ENCODE measurements around the gene P4HB.
"Not testable (repeated sequence)": the region's sequence is repeated elsewhere in the genome, so short reads cannot be mapped to it uniquely, and the experiment has no call there.

Gene P4HB

DNA sequence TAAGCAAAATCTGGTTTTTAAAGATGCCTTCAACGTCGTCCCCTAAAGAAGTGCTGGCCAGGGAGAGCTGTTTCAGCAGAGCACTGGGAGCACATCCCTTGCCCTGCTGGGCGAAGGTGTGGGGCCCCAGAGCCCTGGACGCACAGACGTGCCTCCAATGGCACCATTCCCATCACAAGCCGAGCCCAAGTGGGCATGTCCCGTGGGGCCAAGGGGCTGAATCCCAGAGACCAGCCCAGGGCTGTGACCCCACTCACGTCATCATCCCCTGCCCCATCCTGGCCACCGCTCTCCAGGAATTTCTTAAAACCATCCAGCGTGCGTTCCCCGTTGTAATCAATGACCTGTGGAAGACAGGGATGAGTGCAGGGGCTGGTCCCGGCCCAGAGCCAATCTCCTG, 15.4 kb downstream of the P4HB start:
- no peak for DNase-seq

DNA sequence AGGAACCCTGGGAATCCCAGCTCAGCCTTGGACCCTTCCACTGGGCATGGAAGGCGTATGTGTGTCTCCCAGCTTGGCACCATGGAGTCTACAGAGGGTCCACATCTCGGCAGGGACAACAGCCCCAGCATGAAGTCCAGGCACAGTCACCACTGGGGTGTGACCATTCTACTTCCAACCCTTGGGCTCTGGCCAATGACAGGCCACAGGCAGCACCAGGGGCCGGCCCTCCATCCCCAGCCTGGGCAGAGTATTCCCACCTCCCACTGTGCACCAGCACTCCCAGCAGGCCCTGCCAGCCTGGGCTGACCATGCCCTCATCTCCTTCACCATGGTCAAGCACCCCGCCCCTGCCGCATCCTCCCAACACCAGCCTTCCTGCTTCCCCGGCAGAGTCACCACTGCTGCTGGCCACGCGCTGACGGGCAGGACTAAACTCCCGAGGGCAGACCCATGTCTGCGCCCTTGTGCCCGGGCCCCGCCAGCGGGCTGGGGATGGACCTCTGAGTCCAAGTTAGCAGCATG, 15.9 kb downstream of the P4HB start:
- no peak for DNase-seq

DNA sequence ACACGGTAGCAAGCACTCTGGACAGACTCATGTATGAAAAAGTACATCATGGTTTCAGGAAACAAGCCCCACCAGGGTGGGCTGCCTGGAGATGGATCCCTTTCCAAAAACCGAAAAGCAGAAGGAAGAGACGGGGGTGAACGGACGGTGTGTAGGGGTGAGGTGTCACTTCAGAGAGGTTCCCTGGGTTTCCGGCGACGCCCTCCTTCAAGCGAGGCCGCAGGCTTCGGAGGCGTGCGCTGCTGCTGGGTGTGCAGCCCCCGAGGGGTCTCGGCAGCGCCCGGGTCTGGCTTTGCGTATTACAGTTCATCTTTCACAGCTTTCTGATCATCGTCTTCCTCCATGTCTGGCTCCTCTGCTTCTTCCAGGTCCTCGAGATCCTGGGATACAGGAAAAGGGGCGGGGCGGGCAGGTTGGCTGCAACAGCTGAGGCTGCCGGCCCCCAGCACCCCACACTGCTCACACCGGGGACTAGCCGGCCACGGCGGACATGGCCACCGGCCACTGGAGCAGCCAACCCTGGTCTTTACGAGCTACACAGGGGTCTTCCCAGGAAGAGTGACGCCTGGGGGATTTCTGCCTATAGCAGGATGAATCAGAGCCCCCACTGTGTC, 16.5 kb downstream of the P4HB start:
- DNase-seq = no peak

DNA sequence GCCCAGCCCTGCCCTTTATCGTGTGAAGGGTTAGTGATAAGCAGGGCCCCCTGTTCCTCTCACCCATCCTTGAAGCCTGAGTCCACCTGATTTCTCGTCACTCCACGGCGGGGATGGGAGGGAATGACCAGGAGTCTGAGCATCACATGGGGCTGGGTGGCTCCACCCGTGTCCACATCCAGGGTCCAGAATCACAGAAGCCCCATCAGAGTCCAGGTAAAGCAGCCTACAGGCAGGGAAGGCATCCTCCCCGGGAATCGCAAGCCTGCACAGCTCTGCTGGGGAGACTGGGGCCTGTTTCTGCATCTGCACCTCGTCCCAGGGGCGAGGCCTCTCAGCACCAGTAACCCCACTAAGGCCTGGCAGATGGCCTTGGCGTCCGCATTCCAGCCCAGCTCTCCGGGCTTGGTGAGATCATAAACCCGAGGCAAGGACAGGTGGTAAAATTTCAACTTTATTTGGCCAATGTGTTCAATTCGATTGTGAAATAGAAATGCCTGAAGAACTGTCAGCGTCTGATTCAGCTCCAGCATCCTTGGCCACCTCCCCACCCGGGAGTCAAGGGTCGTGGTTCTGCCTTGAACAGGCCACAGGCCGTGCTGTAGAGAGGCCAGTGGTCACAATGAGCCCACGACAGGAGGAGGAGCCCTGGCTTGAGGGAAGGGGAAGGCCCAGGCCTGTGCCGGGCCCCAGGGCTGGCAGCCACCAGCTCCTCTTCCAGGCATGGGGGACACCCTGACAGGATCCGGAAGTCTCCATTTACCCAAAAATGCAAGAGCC, 17.4 kb downstream of the P4HB start:
- DNase-seq = no peak

DNA sequence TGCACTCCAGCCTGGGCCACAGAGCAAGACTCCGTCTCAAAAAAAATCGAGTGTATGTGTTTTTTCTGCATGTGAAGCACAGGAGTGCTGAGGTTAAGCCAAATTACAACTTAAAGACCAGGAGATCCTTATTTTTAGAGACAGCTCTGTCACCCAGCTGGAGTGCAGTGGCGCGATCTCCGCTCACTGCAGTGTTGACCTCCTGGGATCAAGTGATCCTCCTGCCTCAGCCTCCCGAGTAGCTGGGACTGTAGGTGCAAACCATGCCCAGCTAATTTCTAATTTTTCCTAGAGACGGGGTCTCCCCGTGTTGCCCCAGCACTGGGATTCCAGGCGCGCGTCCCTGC, 18.0 kb downstream of the P4HB start:
- no peak for DNase-seq

DNA sequence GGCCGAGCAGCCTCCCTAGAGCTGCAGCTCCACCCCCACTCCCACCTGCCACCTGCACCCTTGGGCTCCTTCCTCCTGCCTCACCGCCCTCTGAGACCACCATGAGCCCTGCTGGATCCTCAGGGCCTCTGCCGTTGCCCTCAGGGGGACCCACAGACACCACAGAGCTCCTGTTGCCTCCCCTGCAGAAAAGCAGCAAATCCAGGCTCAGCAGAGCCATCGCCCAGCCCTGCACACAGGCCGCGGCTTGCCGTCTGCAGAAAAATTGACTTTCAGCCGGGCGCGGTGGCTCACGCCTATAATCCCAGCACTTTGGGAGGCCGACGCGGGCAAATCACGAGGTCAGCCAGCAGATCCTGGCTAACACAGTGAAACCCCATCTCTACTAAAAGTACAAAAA, 18.5 kb downstream of the P4HB start:
- no peak for DNase-seq

DNA sequence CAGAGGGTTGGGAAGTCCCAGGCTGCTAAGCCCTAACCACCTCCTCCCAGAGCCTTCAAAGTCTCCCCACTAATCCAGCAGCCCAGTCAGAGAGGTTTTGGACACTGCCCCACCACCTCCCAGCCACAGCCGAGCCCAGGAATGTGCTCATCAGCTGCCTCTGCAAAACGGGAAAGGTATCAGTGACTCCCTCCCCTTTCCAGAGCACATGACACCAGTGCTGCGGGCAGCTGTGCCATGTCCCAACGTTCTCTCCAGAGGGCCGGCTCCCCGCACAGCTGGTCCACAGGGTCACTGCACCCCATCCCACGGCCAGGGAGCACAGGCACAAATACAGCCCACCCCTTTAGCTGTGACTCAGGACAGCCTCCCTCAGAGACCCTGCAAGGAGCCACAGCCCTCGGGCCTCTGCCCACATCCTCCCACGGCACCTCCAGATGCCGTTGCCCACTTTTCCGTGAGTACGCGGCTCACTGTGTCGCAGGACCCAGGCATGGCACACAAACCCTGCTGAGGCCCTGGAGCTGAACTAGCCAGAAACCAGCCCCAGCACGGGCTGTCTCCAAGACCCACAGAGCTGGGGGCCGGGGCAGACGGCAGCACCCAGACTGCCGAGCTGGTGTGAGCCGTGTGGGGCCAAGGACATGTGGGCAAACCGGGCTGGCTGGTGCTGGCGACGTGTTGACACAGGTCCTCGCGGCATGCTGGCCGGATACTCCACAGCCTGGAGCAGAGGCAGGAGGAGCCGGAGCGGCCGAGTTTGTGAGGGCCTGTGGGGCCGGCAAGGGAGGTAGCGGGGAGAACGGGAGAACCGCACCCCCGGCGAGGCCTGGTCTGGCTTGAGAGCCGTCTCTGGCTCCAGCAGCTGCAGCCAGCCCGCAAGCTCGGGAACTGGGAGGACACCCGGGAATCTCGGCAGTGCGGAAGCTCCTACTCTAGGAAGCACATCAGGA, 19.2 kb downstream of the P4HB start:
- DNase-seq = no peak

DNA sequence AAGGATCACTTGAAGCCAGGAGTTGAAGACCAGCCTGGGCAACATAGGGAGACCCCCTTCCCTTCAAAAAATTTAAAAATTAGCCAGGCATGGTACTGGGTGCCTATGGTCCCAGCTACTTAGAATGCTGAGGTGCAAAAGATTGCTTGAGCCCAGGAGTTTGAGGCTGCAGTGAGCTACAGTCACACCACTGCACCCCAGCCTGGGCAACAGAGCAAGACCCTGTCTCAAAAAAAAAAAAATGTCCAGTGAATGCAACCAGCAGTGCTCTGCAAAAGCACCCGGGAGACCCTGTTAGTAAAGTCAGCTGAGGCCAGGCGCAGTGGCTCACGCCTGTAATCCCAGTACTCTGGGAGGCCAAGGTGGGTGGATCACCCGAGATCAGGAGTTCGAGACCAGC, 20.3 kb downstream of the P4HB start:
- DNase-seq = not testable (repeated sequence)

DNA sequence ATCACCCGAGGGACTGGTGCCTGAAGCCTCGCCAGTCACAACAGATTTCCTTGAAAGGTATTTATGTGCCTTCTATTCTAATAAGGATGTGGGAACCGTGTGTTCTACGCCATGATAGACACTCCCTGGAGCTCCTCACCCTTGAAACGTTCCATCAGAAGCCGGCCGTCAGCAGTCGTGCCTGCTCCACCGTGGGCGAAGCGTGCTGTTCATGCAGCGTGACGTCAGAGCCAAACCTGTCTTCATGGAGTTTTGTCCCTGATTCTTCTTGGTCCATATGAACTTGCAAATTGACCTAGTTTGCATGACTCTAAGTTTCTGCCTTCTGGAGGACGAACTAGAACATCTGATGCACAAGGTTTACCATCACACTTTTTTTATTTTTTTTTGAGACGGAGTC, 21.0 kb downstream of the P4HB start:
- no peak for DNase-seq

DNA sequence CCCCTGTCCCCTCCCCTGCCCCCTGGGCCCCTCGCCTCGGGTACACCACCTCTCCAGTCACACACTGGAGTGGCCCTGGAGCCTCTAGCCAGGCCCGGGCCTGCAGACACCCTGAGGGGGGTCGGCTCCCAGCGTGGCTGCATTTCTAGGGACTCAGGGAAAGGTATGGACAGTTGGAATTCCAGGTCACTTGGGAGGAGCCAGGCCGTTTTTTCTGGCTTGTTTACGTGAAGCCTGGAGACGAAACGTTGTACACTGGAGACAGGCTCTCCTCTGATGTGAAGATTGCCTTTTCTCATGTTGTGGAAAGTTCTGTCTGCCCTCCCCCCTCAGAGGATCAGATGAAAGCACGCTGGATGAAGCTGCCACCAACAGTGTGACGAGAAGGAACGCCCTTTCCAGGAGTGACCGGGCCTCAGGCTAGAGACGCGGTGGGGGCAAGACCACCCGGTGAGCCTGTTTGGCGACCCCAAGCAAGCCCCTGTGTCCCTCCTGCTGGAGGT, 21.5 kb downstream of the P4HB start:
- no peak for DNase-seq

DNA sequence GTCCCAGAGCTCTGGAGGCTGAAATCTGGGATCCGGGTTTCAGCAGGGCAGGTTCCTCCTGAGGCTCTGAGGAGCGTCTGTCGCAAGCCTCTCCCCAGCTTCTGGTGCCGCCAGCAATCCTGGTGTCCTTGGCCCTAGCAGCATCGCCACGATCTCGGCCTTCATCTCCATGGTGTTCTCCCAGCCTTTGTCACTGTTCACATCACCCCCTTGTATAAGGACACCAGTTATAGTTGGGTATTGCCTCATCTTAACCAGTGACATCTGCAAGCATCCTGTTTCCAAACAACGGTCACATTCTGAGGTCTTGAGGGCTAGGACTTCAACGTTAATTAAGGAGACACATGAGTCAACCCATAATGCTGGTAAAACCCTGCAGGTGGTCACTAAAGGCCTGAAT, 22.7 kb downstream of the P4HB start:
- no peak for DNase-seq

DNA sequence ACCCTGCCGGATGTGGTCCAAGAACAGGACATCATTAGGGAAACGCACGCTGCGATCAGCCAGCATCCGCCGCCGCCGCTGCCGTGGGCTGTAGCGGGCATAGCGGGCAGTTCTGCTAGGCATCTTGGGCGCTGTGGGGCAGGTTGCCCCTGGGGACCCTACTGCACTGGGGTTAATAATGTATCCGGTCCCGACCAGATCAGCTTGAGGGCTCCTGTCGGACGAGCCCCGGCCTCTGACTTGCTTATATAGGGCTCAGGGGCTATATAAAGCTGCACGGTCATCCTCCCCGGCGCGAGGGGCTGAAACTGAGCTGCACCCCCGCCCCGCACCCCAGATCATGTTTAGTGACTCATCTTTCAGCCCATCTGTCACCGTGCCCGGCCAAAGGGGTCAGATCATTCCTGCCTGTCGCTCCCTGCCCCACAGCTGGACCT, 25.5 kb downstream of the P4HB start, which contains the start of gene PPP1R27:
PPP1R27 (minus strand) TSS at position 220 of the 437 bp plus-strand sequence; CDS start at position 123, 97 bp downstream.
- DNase-seq = no peak

DNA sequence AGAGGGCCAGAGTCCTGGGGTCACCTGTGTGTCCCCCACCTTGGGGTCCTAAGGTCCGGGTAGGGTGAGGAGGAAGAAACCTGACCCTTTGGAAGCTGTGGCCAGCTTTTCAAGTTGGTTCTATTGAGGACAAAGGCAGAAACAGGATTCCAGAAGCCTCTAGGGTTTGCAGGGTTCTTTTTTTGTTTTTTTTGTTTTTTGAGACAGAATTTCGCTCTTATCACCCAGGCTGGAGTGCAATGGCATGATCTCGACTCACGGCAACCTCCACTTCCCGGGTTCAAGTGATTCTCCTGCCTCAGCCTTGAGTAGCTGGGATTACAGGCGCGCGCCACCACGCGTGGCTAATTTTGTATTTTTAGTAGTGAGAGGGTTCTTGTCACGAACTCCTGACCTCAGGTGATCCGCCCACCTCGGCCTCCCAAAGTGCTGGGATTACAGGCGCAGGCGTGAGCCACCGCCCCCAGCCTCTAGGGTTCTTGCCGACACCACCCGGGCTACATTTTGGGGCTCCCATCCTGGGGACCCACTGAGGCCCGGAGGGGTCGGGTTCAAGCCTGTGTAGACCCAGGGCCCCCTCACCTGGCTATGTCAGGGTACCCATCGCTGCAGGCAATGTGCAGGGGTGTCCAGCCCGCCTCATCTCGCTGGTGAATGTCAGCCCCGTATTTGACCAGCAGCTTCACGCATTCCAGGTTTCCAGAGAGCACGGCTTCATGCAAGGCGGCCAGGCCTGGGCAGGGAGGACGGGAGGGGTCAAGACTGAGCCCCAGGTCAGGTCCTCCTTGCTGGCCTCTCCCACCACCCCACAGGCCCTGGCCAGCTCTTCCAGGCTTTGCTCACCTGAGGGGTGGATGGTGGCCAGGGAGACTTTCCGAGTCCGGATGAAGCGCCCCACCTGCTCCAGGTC, 26.2 kb downstream of the P4HB start:
- DNase-seq = no peak

DNA sequence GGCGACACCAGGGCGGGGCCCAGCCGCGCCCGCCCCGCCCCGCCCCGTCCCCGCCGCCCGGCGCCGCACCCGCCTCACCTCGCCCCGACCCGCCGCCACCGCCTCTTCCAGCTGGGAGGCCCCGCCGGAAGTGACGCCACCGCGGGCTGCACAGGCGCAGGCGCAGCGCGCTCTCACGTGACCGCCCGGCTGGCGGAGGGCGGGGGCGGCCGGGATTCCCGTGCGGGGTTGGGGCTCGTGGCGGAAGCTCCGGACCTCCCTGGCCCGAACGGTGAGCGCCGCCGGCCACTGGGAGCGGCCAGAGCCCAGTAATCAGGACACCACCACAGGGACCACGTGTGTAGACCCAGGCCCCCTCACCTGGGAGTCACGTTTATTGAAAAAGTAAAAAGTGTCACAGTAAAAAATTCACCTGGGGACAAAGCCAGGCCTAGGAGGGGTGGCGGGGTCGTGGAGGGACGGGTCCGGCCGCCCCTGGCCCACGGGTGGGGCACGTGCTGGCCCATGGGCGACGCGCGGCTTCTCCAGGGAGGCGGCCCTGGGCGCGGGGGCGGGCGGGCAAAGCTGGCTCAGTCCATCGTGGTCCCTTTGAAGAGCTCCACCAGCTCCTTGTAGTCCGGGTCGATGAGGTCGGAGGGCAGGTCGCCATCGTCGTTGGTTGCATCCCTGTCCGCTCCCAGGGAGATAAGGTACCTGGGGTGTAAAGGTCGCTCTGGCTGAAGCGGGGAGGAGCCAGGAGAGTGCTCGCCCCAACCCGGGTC, 27.0 kb downstream of the P4HB start, which contains the start of gene MCRIP1:
MCRIP1 (minus strand) TSS at position 132 of the 761 bp plus-strand sequence. CDS start 8,785 bp downstream, outside the sequence.
- DNase-seq = peak; percentile 79

DNA sequence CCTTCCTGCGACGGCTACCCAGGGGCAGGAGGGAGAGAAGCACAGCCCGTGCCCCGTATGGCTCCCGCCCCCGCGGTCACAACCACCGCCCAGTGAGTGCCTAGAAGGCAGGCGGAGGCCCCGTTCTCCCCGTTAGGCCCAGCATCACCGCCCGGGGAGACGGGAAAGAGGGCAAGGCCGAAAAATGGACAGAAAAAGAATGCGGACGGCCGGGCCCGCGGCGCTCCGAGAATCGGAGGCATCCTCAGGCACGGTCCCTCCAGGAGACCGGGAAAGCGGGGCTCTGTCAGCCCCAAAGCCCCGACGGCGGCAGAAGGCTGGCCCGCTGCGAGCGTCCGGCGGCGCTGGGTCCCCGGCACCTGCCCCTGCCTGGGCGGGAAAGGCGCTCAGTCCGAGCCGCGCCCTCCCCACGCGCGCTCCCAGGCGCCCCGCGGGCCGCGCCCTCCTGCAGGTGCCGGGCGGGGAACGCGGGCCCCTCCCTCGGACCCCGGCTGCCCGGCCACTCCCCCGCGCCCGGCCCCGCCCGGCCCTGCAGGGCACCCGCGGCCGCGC, 27.7 kb downstream of the P4HB start:
- DNase-seq = no peak

DNA sequence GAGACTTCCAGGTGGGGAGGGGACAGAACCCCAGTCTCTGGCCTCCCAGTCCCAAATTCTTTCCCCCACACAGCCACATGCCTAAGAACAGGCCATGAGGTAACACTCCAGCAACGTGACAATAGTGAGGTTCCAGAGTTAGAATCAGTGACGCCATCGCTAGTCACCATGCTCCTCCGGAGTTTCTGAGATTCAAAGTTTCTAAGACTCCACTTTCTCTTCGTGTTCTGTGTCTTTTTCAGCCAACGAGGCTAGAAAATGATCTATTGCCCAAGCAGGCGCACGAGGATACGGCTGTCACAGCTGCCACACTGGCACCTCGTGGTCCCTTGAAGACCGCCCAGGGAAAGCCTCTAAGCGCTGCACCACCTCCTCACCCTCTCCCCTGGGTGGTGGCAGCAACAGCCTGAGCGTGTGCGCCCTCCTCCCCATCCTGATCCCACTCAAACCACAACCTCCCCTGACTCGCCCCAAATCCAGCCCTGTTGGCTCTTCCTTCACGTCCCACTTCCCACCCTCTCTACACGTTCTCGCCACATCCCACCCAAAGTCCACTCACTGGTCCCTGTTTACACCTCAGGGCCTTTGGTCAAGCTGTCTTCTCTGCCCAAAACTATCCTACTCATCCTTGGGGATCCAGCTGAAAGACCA, 28.3 kb downstream of the P4HB start:
- DNase-seq = no peak

DNA sequence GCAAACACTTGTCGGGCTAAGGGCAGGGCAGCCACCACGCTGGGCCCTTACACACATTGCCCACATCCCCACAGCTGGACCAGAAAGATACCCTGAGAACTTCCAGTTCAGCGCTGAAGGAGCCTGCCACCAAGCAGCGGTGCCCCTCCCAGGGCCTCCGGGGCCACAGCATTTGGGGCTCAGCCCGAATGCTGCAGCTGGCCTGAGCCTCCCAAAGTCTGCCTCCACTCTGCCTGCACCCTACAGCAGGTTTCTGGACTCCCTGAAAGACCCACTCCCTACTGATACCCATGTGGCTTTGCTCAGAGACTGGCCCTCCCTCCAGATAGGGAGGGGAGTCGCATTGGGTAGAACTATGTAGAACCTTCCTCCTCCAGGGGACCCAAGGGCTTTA, 28.8 kb downstream of the P4HB start:
- no peak for DNase-seq

DNA sequence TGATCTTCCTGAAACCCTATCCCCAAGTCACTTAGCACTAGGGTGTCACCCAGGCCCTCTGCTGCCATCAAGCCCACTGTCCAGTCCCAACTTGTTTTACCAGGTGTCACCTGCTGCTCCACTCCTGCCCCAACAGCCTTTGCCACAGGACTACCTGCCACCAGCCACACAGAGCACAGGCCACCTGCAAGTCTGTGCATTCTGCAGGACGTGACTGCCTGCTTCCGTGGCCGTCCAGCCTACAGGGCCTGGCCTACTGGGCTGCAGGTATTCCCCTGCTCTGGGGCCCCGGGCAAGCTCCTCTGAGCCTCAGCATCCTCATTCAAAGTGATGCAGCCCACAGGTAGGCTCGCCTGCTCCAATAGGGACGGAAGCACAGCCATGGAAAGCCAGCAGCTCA, 30.5 kb downstream of the P4HB start:
- no peak for DNase-seq

DNA sequence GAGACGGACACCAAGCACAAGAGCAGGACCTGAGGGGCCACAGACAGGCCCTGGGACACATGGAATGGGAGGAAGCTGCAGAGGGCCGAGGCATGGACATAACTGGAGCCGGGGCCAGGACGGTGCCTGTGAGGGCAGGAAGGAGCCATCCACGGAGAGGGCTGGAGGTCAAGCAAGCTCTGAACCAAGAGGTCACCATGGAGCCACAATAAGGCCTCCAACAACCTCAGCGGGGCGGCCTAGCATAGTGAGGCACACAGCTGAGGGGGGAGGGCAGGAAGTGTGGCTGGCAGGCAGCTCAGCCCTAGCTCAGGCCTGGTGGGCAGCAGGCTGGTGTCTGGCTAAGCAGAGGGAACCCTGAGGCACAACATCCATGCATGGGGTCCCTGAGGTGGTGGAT, 31.7 kb downstream of the P4HB start:
- DNase-seq = no peak

DNA sequence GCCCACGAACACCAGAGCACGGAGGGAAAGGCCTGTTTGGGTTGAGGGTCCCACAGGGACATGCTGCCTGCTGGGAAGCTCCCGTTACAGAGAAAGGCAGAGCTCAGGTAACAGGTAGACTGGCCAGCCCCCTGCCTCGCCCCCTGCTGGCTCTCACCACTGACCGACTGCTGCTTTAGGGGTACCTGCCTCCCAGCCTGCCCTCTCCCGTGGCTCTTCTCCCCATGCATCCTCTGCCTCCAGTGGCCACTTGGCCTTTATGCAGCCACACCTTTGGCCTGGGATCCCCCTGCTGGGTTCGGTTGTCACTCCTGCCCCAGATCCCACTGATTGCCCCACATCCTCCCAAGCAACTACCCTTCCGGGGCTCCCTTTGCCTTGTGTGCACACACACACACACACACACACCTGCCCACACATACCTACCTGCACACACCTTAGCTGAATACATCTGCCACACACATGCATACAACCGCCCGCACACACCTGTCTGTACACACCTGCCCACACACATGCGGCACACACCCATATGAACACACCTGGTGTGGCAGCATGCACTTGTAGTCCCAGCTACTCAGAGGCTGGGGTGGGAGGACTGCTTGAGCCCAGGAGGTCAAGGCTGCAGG, 34.4 kb downstream of the P4HB start:
- DNase-seq = no peak

All from NCI-H1105 treated with DMSO at 0.1 percent for 48 hours (cell line).